Measurements from ENCODE around the gene CCDC88C. TPM values are rescaled to one million over a fixed set of nuclear protein-coding genes. Genes with fewer than 3 reads are reported as not detected.

Gene CCDC88C
- total RNA-seq, 2 donors from 2014 or later = 103 to 175 TPM

DNA sequence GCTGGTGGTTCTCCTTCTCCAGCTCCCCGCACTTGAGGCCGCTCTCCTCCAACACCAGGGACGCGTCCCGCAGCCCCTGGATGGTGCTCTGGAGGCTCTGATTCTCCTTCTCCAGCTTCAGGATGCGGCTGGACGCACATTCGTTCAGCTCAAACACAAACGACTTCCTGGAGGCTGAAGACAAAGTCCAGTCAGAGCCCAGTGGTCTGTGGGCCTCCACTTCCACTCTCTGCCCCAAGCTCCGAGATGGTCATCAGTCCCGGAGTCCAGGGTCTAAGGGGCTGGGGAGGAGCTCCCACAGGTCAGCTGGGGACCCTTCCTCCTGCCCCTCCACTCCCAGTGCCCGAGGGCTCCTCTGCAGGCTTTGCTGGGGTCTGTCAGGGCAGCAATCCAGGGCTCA lies 96.5 kb downstream of the CCDC88C start:
- Mint-ChIP-seq H3K4me3 (no peak overlapping the region), H3K27ac (peak overlapping the region in 1 of 2 donors; percentile 96), H3K4me1 (ENCODE audit: low read depth in 2 of 2) (peaks cover 50 to 55% of the 10 kb centered on the region in 2 donors)

DNA sequence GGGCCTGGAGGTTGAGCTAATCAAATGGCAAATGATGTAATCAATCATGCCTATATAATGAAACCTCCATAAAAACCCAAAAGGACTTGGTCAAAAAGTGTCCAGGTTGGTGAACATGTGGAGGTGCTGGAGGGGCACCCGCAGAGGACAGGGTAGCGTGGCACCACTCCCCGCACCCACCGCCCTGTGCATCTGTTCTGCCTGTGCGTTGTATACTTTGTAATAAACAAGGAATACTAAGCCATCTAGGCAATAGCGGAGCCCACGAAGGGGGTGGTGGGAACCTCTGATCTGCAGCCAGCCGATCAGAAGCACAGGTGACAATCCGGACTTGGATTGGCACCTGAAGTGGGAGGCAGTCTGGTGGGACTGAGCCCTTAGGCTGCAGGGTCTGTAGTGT lies 97.4 kb downstream of the CCDC88C start:
- no peak for ATAC-seq
- Mint-ChIP-seq H3K4me1 (ENCODE audit: low read depth in 2 of 2) (peaks cover 48 to 55% of the 10 kb centered on the region in 2 donors), H3K27ac (peak overlapping the region; percentile 14 to 23)

More for the DNA sequence above, 96.5 kb downstream of the CCDC88C start:
- Mint-ChIP-seq H3K36me3 (no peaks in the 10 kb centered on the region), H3K27me3 (no peaks in the 10 kb centered on the region), H3K9me3 (no peaks in the 10 kb centered on the region)
- DNase-seq (ENCODE audit: low spot score) = no peak
- ATAC-seq = no peak

DNA sequence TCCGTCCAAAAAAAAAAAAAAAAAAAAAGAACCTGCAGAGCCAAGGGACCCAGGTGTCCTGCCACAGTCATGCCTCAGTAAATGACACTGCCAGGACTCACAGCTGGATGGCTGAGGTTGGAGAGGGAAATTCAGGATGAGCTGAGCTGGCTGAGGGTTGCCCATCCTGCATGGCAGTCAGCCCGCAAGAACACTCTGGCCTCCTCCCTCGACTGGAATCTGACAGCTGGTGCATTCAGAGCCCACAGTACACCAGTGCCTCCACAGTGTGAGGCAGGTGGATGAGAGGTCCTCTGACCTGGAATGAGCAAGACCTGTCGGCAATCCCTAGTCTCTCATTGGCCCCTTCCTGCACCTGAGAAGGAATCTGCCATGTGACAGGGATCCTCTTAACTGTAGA lies 98.7 kb downstream of the CCDC88C start:
- Mint-ChIP-seq H3K27ac (no peak overlapping the region), H3K9me3 (no peaks in the 10 kb centered on the region), H3K27me3 (no peaks in the 10 kb centered on the region), H3K36me3 (peaks cover 15% of the 10 kb centered on the region), H3K4me3 (no peak overlapping the region), H3K4me1 (ENCODE audit: low read depth in 2 of 2) (peaks cover 44 to 52% of the 10 kb centered on the region in 2 donors)
- no peak for DNase-seq (ENCODE audit: low spot score)
- ATAC-seq = no peak

More for the DNA sequence above, 97.4 kb downstream of the CCDC88C start:
- H3K4me3 Mint-ChIP-seq = no peak overlapping the region
- no peaks in the 10 kb centered on the region for H3K27me3 Mint-ChIP-seq
- peaks cover 6% of the 10 kb centered on the region for H3K36me3 Mint-ChIP-seq
- DNase-seq (ENCODE audit: low spot score) = no peak
- H3K9me3 Mint-ChIP-seq = no peaks in the 10 kb centered on the region

DNA sequence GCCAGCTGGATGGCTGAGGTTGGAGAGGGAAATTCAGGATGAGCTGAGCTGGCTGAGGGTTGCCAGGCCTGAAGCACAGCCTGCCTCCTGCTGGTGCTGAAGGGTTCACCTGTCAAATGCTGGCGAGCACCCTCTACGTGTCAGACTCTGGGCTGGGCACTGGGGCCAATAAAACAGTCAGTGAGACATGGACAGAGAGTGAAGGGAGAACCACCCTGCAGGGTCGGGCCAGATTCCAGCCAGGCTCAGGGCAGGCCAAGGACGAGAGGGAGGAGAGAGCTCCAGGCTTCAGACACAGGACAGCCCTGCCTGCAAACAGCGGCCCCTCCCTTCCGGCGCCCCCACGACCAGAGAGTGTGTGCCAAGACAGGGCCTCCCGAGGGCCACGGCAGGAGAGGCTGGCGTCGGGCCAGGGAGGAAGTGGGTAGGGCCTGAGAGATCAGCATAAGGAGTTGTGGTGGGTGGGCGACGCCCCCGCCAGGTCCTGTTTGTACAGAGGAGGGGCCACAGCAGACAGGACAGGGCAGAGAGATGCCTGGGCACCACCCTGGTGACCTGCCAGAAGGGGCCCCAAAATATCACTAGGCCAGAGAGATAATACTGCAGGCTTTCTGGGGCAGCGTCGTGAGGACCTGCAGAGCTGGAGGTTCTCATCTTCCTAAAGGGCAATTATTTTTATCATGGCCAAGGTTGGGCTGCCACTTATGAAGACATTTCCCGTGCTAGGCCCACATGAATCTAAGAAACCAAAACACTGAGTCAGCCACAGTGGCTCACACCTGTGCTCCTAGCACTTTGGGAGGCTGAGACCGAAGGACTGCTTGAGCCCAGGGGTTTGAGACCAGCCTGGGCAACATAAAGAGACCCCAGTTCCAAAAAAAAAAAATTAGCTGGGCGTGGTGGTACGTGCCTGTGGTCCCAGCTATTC lies 100.0 kb downstream of the CCDC88C start:
- Mint-ChIP-seq H3K4me3 (peak overlapping the region; percentile 87), H3K36me3 (peaks cover 16% of the 10 kb centered on the region), H3K9me3 (no peaks in the 10 kb centered on the region), H3K4me1 (ENCODE audit: low read depth in 2 of 2) (peaks cover 46 to 55% of the 10 kb centered on the region in 2 donors), H3K27me3 (no peaks in the 10 kb centered on the region), H3K27ac (peak overlapping the region; percentile 93 to 94)
- peak; percentile 38 to 55 for ATAC-seq
- no peak for DNase-seq (ENCODE audit: low spot score)

DNA sequence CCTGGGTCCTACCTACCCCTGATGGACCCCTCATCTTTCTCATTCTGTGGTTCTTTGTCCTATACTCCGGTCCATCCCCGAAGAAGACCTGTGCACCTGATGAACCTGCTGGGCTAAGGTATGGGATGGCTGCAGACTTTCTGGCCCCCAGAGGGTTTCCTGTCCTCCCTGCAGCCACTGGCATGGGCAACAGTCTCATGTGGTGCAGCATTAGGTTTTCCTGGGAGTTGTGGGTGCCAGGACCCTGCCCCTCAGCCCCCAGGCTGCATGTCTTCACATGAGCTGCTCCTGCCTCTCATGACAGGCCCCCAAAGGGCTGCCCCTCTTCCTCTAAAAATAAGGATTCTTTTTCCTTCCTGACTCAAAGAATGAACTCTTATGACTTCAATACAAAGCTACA lies 100.9 kb downstream of the CCDC88C start:
- ATAC-seq (no peak), DNase-seq (ENCODE audit: low spot score) (no peak)
- H3K27ac Mint-ChIP-seq = peak overlapping the region; percentile 93 to 94
- no peaks in the 10 kb centered on the region for H3K9me3 Mint-ChIP-seq
- peaks cover 46 to 55% of the 10 kb centered on the region in 2 donors for H3K4me1 Mint-ChIP-seq (ENCODE audit: low read depth in 2 of 2)
- H3K27me3 Mint-ChIP-seq = no peaks in the 10 kb centered on the region
- H3K36me3 Mint-ChIP-seq = peaks cover 16% of the 10 kb centered on the region
- peak overlapping the region; percentile 87 for H3K4me3 Mint-ChIP-seq

DNA sequence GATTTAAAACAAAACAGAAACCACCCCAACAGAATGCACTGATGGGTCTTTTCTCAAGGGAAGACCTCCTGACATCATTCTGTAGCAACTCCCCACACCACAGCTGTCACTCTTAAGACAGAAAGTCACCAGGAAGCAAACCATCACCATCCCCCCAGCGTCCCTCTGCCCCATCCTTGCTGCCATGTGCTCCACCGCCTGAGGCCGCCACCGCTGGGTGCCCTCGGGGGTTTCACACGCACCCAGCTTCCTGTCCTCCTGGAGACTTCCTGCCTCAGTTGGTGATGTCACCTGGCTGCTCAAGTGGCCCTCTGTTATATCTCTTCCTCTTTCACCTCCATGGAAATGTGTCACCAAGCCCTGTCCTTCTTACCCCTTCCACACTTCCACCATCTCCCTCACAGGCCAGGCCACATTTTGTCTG lies 101.8 kb downstream of the CCDC88C start:
- Mint-ChIP-seq H3K4me1 (ENCODE audit: low read depth in 2 of 2) (peaks cover 54 to 63% of the 10 kb centered on the region in 2 donors), H3K4me3 (peak overlapping the region; percentile 87), H3K27me3 (no peaks in the 10 kb centered on the region), H3K27ac (peak overlapping the region; percentile 93 to 94), H3K36me3 (peaks cover 16% of the 10 kb centered on the region), H3K9me3 (no peaks in the 10 kb centered on the region)
- DNase-seq (ENCODE audit: low spot score) (peak; percentile 94), ATAC-seq (peak; percentile 91 to 94)

DNA sequence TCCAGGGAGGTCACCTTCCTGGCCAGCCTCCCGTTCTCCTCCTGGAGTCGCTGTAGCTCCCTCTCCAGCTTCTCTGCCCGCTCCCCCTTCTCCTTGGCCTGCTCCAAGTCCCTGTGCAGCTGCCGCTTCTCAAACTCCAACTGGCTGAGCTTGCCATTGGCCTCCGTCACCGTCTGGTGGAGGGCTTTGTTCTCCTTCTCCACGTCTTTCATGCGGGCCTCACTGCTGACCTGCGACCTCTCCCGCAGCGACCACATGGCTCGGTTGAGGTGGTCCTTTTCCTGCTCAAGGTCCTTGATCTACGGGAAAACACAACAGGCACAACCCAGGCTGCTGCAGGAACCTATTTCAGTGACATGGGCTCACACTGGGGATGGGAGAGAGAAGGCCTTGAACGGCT lies 103.8 kb downstream of the CCDC88C start:
- H3K36me3 Mint-ChIP-seq = peaks cover 16% of the 10 kb centered on the region
- no peak overlapping the region for H3K4me3 Mint-ChIP-seq
- H3K27ac Mint-ChIP-seq = peak overlapping the region; percentile 93 to 94
- DNase-seq (ENCODE audit: low spot score) (no peak), ATAC-seq (no peak)
- no peaks in the 10 kb centered on the region for H3K9me3 Mint-ChIP-seq
- peaks cover 60 to 70% of the 10 kb centered on the region in 2 donors for H3K4me1 Mint-ChIP-seq (ENCODE audit: low read depth in 2 of 2)
- H3K27me3 Mint-ChIP-seq = no peaks in the 10 kb centered on the region

DNA sequence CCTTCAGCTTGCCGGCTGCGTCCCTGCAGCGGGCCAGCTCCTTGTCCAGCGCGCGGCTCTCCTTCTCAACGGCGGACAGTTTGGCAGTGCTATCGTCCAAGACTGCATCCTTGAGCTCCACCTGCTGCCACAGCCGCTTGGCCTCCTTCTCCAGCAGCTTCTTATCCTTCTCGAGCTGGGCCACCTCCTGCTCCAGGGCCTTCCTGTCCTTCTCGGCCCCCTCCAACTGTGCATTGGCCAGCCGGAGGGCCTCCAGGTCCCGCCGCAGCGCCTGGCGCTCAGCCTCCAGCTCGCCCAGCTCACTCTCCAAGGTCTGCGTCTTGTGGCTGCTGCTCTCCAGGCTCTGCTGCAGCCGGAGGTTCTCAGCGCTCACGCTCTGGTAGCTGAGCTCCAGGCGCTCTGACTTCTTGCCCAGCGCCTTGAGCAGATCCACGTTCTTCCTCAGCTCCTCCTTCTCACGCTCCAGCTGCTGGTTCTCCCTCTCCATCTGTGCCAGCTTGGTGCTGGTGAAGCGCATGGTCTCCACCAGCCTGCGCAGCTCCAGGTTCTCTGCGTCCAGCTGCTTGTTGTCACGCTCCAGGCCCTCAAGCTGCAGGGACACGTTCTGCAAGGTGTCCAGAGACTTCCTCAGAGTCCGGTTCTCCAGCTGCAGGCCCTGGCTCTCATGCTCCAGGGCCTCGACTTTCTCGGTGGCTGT lies 104.3 kb downstream of the CCDC88C start:
- Mint-ChIP-seq H3K27me3 (no peaks in the 10 kb centered on the region), H3K4me3 (no peak overlapping the region), H3K9me3 (no peaks in the 10 kb centered on the region), H3K27ac (peak overlapping the region; percentile 93 to 94), H3K36me3 (peaks cover 19% of the 10 kb centered on the region), H3K4me1 (ENCODE audit: low read depth in 2 of 2) (peaks cover 60 to 68% of the 10 kb centered on the region in 2 donors)
- ATAC-seq (no peak), DNase-seq (ENCODE audit: low spot score) (no peak)

DNA sequence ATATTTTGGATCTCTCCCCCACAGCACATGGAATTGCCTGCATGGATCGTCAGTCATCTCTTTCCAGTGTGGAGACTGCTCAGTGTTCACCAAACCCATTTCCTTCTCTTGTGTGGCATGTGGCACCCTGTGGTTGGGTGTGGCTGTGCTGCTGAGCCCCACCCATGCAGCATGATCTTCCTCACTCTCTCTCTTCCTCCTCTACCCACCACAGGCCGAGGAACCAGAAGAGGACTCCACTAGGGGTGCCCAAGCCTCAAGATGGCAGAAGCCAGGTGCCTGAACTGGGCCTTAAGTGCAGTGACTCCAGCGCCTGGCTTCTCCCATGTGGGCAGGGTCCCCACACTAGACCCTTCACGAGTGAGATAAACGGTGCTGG lies 106.3 kb downstream of the CCDC88C start:
- peak overlapping the region; percentile 64 for H3K4me3 Mint-ChIP-seq
- peak overlapping the region; percentile 86 to 91 for H3K27ac Mint-ChIP-seq
- peaks cover 50 to 52% of the 10 kb centered on the region in 2 donors for H3K4me1 Mint-ChIP-seq (ENCODE audit: low read depth in 2 of 2)
- DNase-seq (ENCODE audit: low spot score) (no peak), ATAC-seq (peak in 1 of 2 donors; percentile 51)
- no peaks in the 10 kb centered on the region for H3K9me3 Mint-ChIP-seq
- no peaks in the 10 kb centered on the region for H3K27me3 Mint-ChIP-seq
- H3K36me3 Mint-ChIP-seq = peaks cover 23% of the 10 kb centered on the region

DNA sequence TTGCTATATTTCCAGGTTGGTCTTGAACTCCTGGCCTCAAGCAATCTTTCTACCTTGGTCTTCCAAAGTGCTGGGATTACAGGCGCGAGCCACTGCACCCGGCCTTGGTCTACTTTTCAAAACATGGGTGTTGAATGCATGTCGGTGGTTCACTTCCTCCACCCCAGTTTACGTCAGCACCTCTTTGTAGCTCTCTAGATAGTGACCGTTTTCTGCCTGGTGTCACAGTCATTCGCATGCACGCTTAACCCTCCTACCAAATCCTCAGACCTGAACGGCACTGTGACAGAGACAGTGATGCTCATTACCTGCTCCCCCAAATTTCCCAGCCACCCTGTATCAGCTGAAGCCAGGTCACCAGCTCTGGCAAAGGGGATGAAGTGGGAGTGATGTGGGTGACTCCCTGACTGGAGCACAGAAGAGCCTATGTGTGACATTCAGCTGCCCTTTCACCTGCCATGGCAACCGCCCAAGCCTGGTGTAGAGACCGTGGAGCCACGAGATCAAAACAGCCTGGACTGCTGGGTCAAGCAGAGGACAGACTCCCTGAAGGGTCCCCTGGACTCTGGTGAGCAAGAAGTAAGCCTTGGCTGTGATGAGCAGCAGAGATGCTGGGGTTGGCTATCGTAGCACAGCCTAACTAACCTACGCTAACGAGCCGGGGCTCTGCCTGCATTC lies 106.9 kb downstream of the CCDC88C start:
- H3K9me3 Mint-ChIP-seq = no peaks in the 10 kb centered on the region
- ATAC-seq (peak in 1 of 2 donors; percentile 71), DNase-seq (ENCODE audit: low spot score) (no peak)
- H3K4me3 Mint-ChIP-seq = peak overlapping the region; percentile 64
- H3K4me1 Mint-ChIP-seq (ENCODE audit: low read depth in 2 of 2) = peaks cover 44 to 47% of the 10 kb centered on the region in 2 donors
- peak overlapping the region; percentile 86 to 91 for H3K27ac Mint-ChIP-seq
- peaks cover 21% of the 10 kb centered on the region for H3K36me3 Mint-ChIP-seq
- H3K27me3 Mint-ChIP-seq = no peaks in the 10 kb centered on the region

DNA sequence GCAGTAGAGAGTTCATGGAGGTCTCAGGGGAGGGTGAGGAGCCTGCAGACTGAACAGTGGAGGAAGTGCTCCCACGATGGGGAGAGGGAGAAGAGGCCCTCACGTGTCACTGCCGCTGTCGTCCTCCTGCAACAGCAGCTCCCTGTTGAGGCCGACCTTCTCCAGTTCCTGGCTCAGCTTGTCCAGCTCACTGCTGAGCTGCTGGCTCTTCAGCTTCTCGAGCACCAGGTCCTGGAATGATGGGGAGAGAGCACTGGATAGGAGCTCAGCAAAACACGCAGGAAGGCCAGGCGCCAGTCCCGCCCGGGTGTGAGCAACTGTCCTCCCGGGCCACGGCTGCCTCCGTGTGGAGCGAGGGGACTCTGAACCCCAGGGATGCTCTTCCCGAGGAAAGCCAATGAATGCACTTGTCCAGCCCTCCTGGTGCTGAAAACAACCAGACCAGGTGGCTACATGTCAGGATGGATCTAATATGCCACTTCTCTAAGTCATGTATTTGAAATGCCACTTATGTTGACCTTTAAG lies 107.8 kb downstream of the CCDC88C start:
- no peak for ATAC-seq
- H3K27me3 Mint-ChIP-seq = no peaks in the 10 kb centered on the region
- peak overlapping the region; percentile 39 to 86 for H3K27ac Mint-ChIP-seq
- no peaks in the 10 kb centered on the region for H3K9me3 Mint-ChIP-seq
- DNase-seq (ENCODE audit: low spot score) = no peak
- peaks cover 41% of the 10 kb centered on the region in 2 donors for H3K4me1 Mint-ChIP-seq (ENCODE audit: low read depth in 2 of 2)
- H3K36me3 Mint-ChIP-seq = peaks cover 16% of the 10 kb centered on the region
- no peak overlapping the region for H3K4me3 Mint-ChIP-seq

DNA sequence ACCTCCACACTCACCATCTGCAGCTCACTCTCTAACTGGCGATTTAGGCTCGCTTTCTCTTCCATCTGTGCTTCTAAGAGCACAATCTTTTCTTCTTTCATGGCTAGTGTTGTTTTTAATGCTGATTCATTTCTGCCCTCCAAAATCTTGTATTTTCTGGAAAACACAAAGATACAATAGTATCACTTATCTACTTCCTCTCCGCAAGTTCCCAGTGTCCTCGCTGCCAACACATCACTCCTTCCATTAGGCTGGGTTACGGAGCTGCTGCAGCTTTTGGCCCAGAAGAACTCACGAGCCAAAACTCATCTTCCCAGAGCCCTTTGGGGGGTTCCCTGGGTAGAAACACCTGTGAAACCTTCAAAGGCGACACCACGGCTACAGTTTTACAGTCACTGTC lies 109.3 kb downstream of the CCDC88C start:
- DNase-seq (ENCODE audit: low spot score) (no peak), ATAC-seq (no peak)
- Mint-ChIP-seq H3K9me3 (no peaks in the 10 kb centered on the region), H3K27me3 (no peaks in the 10 kb centered on the region), H3K27ac (peak overlapping the region in 1 of 2 donors; percentile 29), H3K4me1 (ENCODE audit: low read depth in 2 of 2) (peaks cover 26 to 32% of the 10 kb centered on the region in 2 donors), H3K36me3 (peaks cover 6% of the 10 kb centered on the region), H3K4me3 (no peak overlapping the region)

DNA sequence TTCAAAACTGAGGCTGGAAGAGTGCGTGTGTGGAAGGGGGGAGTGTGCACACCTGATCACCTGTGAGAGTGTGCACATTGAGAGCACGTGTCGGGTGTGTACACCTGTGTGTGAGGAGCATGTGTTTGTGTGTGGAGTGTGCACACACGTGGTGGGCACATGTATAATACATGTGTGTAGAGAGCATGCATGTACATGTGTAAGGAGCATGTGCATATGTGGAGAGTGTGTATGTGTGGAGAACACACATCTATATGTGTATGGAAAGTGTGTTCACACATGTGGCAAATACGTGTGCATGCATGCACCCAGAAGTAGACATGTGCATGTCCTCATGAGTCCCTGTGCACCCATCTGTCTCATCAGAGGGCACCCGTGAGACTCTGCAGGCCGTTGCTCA lies 110.0 kb downstream of the CCDC88C start:
- ATAC-seq (no peak), DNase-seq (ENCODE audit: low spot score) (no peak)
- peak overlapping the region; percentile 37 to 80 for H3K27ac Mint-ChIP-seq
- H3K4me3 Mint-ChIP-seq = no peak overlapping the region
- peaks cover 6% of the 10 kb centered on the region for H3K36me3 Mint-ChIP-seq
- peaks cover 26 to 28% of the 10 kb centered on the region in 2 donors for H3K4me1 Mint-ChIP-seq (ENCODE audit: low read depth in 2 of 2)
- no peaks in the 10 kb centered on the region for H3K27me3 Mint-ChIP-seq
- no peaks in the 10 kb centered on the region for H3K9me3 Mint-ChIP-seq

Data from natural killer cell treated with Interleukin-12 subunit alpha and Interleukin-12 subunit beta and Interleukin-15 and Interleukin-18, amount 100 ng/mL, for 72 hours (primary cell).